ACC112 (cell line): Measurements from ENCODE around the gene GCG.

ENCODE experiments used
- H2AFZ ChIP-seq: fragments of 200-600 bp; sonication (generic); one replicate; pipeline ENCODE4 v1.6.0; 2017; ENCODE audit warnings: antibody characterized with exemption, low read length; ENCODE audit not compliant: unreplicated experiment
- H3K27ac ChIP-seq: fragments of 200-600 bp; sonication (generic); 2 replicates; pipeline ENCODE4 v1.5.1; 2014; ENCODE audit warnings: low read depth, mild to moderate bottlenecking, antibody characterized with exemption, low read length, moderate library complexity
- H3K27me3 ChIP-seq: fragments of 200-600 bp; sonication (generic); 2 replicates; pipeline ENCODE4 v1.6.1; 2014; ENCODE audit warnings: mild to moderate bottlenecking, antibody characterized with exemption, low read length, moderate library complexity, mixed read lengths; ENCODE audit not compliant: insufficient read depth
- H3K36me3 ChIP-seq: fragments of 200-600 bp; sonication (generic); 2 replicates; pipeline ENCODE4 v1.6.1; 2016; ENCODE audit warnings: mild to moderate bottlenecking, antibody characterized with exemption, low read length, moderate library complexity, mixed read lengths; ENCODE audit not compliant: insufficient read depth
- H3K4me1 ChIP-seq: fragments of 200-600 bp; sonication (generic); one replicate; pipeline ENCODE4 v1.6.1; 2016; ENCODE audit warnings: low read length, mixed read lengths; ENCODE audit not compliant: insufficient read depth, unreplicated experiment, control insufficient read depth
- H3K4me3 ChIP-seq: fragments of 200-600 bp; sonication (generic); 2 replicates; pipeline ENCODE4 v1.5.1; 2014; ENCODE audit warnings: mild to moderate bottlenecking, low read depth, low read length
- H3K79me2 ChIP-seq: fragments of 200-600 bp; sonication (generic); one replicate; pipeline ENCODE4 v1.6.0; 2016; ENCODE audit warnings: low read length; ENCODE audit not compliant: control insufficient read depth, unreplicated experiment, insufficient read depth

Gene GCG

GRCh38 chr2:162152147-162152546 is at the start of gene GCG:
GCG (minus strand) TSS chr2:162152247; CDS start chr2:162149178, 3,069 bp downstream.
- no peaks in the 10 kb centered on the region for H3K79me2 ChIP-seq
- no peak within 1 kb of the TSS for H3K27ac ChIP-seq
- H2AFZ ChIP-seq: no peak within 1 kb of the TSS
- peaks cover 3% of the 10 kb centered on the region for H3K4me1 ChIP-seq
- no peaks in the 10 kb centered on the region for H3K36me3 ChIP-seq
- no peaks in the 10 kb centered on the region for H3K27me3 ChIP-seq
- no peak within 1 kb of the TSS for H3K4me3 ChIP-seq

GRCh38 chr2:162200636-162201035 is 48.6 kb upstream of the GCG start:
- no peaks in the 10 kb centered on the region for H3K27me3 ChIP-seq
- no peaks in the 10 kb centered on the region for H3K79me2 ChIP-seq
- H3K36me3 ChIP-seq: peaks cover 25% of the 10 kb centered on the region
- no peak overlapping the region for H3K4me3 ChIP-seq
- no peak overlapping the region for H3K27ac ChIP-seq
- peaks cover 39% of the 10 kb centered on the region for H3K4me1 ChIP-seq
- H2AFZ ChIP-seq: no peak overlapping the region

GRCh38 chr2:162199913-162200312 is 47.9 kb upstream of the GCG start:
- no peaks in the 10 kb centered on the region for H3K79me2 ChIP-seq
- H3K27me3 ChIP-seq: no peaks in the 10 kb centered on the region
- H3K4me1 ChIP-seq: peaks cover 39% of the 10 kb centered on the region
- no peak overlapping the region for H3K4me3 ChIP-seq
- H3K27ac ChIP-seq: no peak overlapping the region
- H3K36me3 ChIP-seq: peaks cover 26% of the 10 kb centered on the region
- H2AFZ ChIP-seq: no peak overlapping the region

- Histone ChIP-seq H3K36me3 (peaks cover 31% of the 10 kb centered on the region), H2AFZ (no peak overlapping the region), H3K27me3 (no peaks in the 10 kb centered on the region)
Observed at GRCh38 chr2:162198239-162198638, 46.2 kb upstream of the GCG start.

GRCh38 chr2:162197069-162197825 is 45.2 kb upstream of the GCG start:
- peak overlapping the region; percentile 82 for H3K27ac ChIP-seq
- no peaks in the 10 kb centered on the region for H3K27me3 ChIP-seq
- no peak overlapping the region for H2AFZ ChIP-seq
- peak overlapping the region; percentile 54 for H3K4me3 ChIP-seq
- H3K79me2 ChIP-seq: no peaks in the 10 kb centered on the region
- H3K4me1 ChIP-seq: peaks cover 39% of the 10 kb centered on the region
- H3K36me3 ChIP-seq: peaks cover 28% of the 10 kb centered on the region

More at GRCh38 chr2:162198239-162198638, 46.2 kb upstream of the GCG start:
- Histone ChIP-seq H3K79me2 (no peaks in the 10 kb centered on the region), H3K4me3 (no peak overlapping the region), H3K4me1 (peaks cover 39% of the 10 kb centered on the region), H3K27ac (no peak overlapping the region)

GRCh38 chr2:162196638-162197037 is 44.6 kb upstream of the GCG start:
- Histone ChIP-seq H3K36me3 (peaks cover 22% of the 10 kb centered on the region), H3K27me3 (no peaks in the 10 kb centered on the region), H2AFZ (no peak overlapping the region), H3K27ac (peak overlapping the region; percentile 82), H3K4me3 (peak overlapping the region; percentile 54), H3K4me1 (peaks cover 39% of the 10 kb centered on the region), H3K79me2 (no peaks in the 10 kb centered on the region)

GRCh38 chr2:162188451-162188850 is 36.4 kb upstream of the GCG start:
- Histone ChIP-seq H2AFZ (no peak overlapping the region), H3K4me3 (no peak overlapping the region), H3K79me2 (no peaks in the 10 kb centered on the region), H3K27me3 (no peaks in the 10 kb centered on the region), H3K27ac (no peak overlapping the region), H3K36me3 (peaks cover 11% of the 10 kb centered on the region; the same call in 1 of the 2 replicates), H3K4me1 (peaks cover 9% of the 10 kb centered on the region)

GRCh38 chr2:162185541-162186232 is 33.6 kb upstream of the GCG start:
- Histone ChIP-seq H3K36me3 (0 out of 2 replicates have a peak, but pooled peaks cover 8% of the 10 kb centered on the region), H3K4me3 (no peak overlapping the region), H3K4me1 (peaks cover 9% of the 10 kb centered on the region), H2AFZ (no peak overlapping the region), H3K79me2 (no peaks in the 10 kb centered on the region), H3K27ac (no peak overlapping the region), H3K27me3 (no peaks in the 10 kb centered on the region)

GRCh38 chr2:162184821-162185450 is 32.9 kb upstream of the GCG start:
- Histone ChIP-seq H3K36me3 (0 out of 2 replicates have a peak, but pooled peaks cover 13% of the 10 kb centered on the region), H3K27me3 (no peaks in the 10 kb centered on the region), H3K79me2 (no peaks in the 10 kb centered on the region), H3K4me3 (no peak overlapping the region), H3K4me1 (peaks cover 9% of the 10 kb centered on the region), H3K27ac (no peak overlapping the region), H2AFZ (no peak overlapping the region)

GRCh38 chr2:162184359-162184758 is 32.3 kb upstream of the GCG start:
- Histone ChIP-seq H3K27ac (no peak overlapping the region), H3K36me3 (0 out of 2 replicates have a peak, but pooled peaks cover 13% of the 10 kb centered on the region), H3K27me3 (no peaks in the 10 kb centered on the region)

More at GRCh38 chr2:162184359-162184758, 32.3 kb upstream of the GCG start:
- Histone ChIP-seq H3K4me1 (peaks cover 9% of the 10 kb centered on the region), H2AFZ (no peak overlapping the region), H3K79me2 (no peaks in the 10 kb centered on the region), H3K4me3 (no peak overlapping the region)
